Adipocyte (in vitro differentiated cells): ENCODE measurements around the gene DIRAS2.

Experiments
- DNase-seq: peaks from one replicate; pipeline ENCODE4 v3.0.0-alpha.2; 2015; ENCODE audit warnings: low read depth
- H3K27me3 ChIP-seq: replicated peaks from 2 replicates; pipeline ENCODE4 v1.7.0; 2013; ENCODE audit warnings: mild to moderate bottlenecking, low read length, moderate library complexity; ENCODE audit not compliant: control insufficient read depth, insufficient read depth
- H3K36me3 ChIP-seq: 2 replicates; pipeline ENCODE4 v1.7.0; 2013; ENCODE audit warnings: low read length, mild to moderate bottlenecking, moderate library complexity; ENCODE audit not compliant: control insufficient read depth, insufficient read depth, severe bottlenecking
- H3K4me1 ChIP-seq: 2 replicates; pipeline ENCODE4 v1.7.0; 2013; ENCODE audit warnings: mild to moderate bottlenecking, low read length, moderate library complexity; ENCODE audit not compliant: control insufficient read depth, insufficient read depth
- H3K4me3 ChIP-seq: 2 replicates; pipeline ENCODE4 v1.7.0; 2013; ENCODE audit warnings: mild to moderate bottlenecking, low read length, moderate library complexity
- H3K9ac ChIP-seq: 2 replicates; pipeline ENCODE4 v1.7.0; 2013; ENCODE audit warnings: mild to moderate bottlenecking, low read length, moderate library complexity
- H3K9me3 ChIP-seq: 2 replicates; pipeline ENCODE4 v1.7.0; 2013; ENCODE audit warnings: mild to moderate bottlenecking, low read length, moderate library complexity; ENCODE audit not compliant: control insufficient read depth

DIRAS2 gene

GRCh38 chr9:90562229-90562628 lies 80.4 kb downstream of the DIRAS2 start:
- H3K4me3 ChIP-seq: no peak overlapping the region
- no peaks in the 10 kb centered on the region for H3K4me1 ChIP-seq
- DNase-seq: no peak
- no peaks in the 10 kb centered on the region for H3K36me3 ChIP-seq
- H3K9me3 ChIP-seq: no peaks in the 10 kb centered on the region
- H3K9ac ChIP-seq: no peak overlapping the region
- no peaks in the 10 kb centered on the region for H3K27me3 ChIP-seq
